Left forelimb (tissue), 1 donor: ENCODE measurements around the gene DIP2C.
A peak's percentile ranks its signal among the peaks of the same experiment; 100 is the strongest.
"Not testable (repeated sequence)": the region's sequence is repeated elsewhere in the genome, so short reads cannot be mapped to it uniquely, and the experiment has no call there.

Experiments
- DNase-seq: peaks from one replicate; pipeline ENCODE4 v3.0.0-alpha.2; 2018; ENCODE audit warnings: low spot score

DIP2C gene

GRCh38 chr10:482051-482501, 207.4 kb downstream of the DIP2C start:
- peak; percentile 44 for DNase-seq

- no peak for DNase-seq
These were observed 207.8 kb downstream of the DIP2C start for GRCh38 chr10:481628-482027.

GRCh38 chr10:480928-481552, 208.4 kb downstream of the DIP2C start:
- DNase-seq: no peak

GRCh38 chr10:480498-480927, 209.0 kb downstream of the DIP2C start:
- no peak for DNase-seq

GRCh38 chr10:479706-480497, 209.6 kb downstream of the DIP2C start:
- DNase-seq: not testable (repeated sequence)

- no peak for DNase-seq
These were observed 210.8 kb downstream of the DIP2C start for GRCh38 chr10:478471-479245.

GRCh38 chr10:477620-478019, 211.8 kb downstream of the DIP2C start:
- DNase-seq: no peak

- DNase-seq: no peak
These were observed 213.1 kb downstream of the DIP2C start for GRCh38 chr10:476455-476780.

GRCh38 chr10:475709-476454, 213.6 kb downstream of the DIP2C start:
- no peak for DNase-seq

- DNase-seq: no peak
These were observed 214.5 kb downstream of the DIP2C start for GRCh38 chr10:474946-475345.

- DNase-seq: no peak
These were observed 215.1 kb downstream of the DIP2C start for GRCh38 chr10:474406-474805.

GRCh38 chr10:472241-472910, 217.1 kb downstream of the DIP2C start:
- no peak for DNase-seq

GRCh38 chr10:470339-471003, 219.0 kb downstream of the DIP2C start:
- DNase-seq: no peak

GRCh38 chr10:469947-470338, 219.5 kb downstream of the DIP2C start:
- no peak for DNase-seq

GRCh38 chr10:459743-460142, 229.7 kb downstream of the DIP2C start:
- DNase-seq: no peak

- no peak for DNase-seq
These were observed 231.0 kb downstream of the DIP2C start for GRCh38 chr10:458421-458851.

GRCh38 chr10:456486-456885, 233.0 kb downstream of the DIP2C start:
- DNase-seq: no peak

GRCh38 chr10:454860-455259, 234.6 kb downstream of the DIP2C start:
- no peak for DNase-seq

- DNase-seq: no peak
These were observed 235.8 kb downstream of the DIP2C start for GRCh38 chr10:453647-454046.

- DNase-seq: no peak
These were observed 236.7 kb downstream of the DIP2C start for GRCh38 chr10:452512-453426.
